Activated CD4-positive, CD25-positive, alpha-beta regulatory T cell (primary cell): Measurements from ENCODE around the gene OSBPL6.

ENCODE experiments used
- DNase-seq, 4 experiments: peaks; one replicate each; lab custom pipeline; 2025; lab: John Stamatoyannopoulos, UW

OSBPL6 gene

DNA sequence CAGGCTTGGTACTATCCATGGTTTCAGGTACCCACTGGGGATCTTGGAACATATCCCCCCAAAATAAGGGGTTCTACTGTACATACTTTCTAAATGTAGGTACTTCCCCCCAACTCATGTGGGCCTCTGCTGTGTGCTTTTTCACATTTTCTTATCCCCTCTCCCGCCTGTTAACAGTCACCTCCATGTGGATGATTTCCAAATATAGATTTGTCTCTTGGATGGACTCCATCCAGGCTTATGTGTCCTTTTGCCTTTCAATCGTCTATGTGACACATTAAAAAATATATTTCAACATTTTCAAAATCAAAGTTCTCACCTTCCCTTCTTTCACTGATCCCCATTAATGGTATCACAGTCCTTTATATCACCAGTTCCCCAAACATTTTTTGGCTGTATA is 44.4 kb downstream of the OSBPL6 start:
- DNase-seq: no peak

DNA sequence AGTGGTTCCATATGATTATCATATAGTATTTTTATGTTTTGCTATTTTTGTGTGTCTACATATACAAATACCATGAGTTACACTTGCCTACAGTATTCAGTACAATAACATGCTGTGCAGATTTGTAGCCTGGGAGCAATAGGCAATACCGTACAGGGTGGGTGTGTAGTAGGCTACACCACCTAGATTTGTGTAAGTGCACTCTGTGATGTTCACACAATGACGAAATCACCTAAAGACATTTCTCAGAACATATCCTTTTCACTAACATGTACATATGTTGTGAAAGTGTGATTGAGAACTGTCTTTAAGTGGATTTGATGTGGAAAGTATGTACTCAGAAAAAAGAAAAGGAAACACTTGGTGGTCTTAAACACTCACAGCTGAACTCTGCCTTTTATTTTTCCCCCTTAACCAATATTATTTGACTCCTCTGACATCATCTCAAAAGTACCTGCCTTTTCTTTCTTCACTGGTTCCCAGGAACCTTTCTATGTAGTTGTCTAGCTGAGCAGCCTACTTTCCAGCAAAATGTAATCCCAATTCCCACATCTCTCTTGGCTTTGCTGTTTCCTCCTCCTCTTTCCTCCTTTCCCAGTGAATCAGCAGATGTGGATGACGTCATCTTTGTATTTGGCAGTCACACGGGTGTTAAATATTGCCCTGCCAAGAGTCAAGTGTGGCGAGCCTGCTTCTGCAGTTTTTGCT is 47.7 kb downstream of the OSBPL6 start:
- no peak for DNase-seq

DNA sequence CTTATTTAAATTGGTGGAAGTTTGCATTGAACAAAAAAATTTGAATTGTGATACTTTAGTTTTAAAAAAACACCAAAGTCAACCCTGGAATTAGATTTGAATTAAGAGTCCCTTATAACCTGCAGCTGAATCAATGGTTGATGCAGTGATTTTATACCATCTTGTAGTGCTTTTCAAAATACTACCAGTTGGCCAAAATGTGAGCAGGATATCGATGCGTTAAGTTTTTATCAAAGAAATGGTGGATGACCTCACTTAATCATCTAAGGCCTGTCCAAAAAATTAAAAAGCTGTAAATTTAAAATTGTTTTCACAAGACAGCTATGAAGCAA is 48.2 kb downstream of the OSBPL6 start:
- no peak for DNase-seq

- DNase-seq: no peak
Observed at GRCh38 chr2:178243961-178244360, 49.6 kb downstream of the OSBPL6 start.

- DNase-seq: no peak
Observed at GRCh38 chr2:178244777-178245176, 50.5 kb downstream of the OSBPL6 start.

GRCh38 chr2:178246696-178247095 is 52.4 kb downstream of the OSBPL6 start:
- DNase-seq: no peak

- DNase-seq: no peak
Observed at GRCh38 chr2:178247250-178247649, 52.9 kb downstream of the OSBPL6 start.

GRCh38 chr2:178250429-178250828 is 56.1 kb downstream of the OSBPL6 start:
- no peak for DNase-seq

- no peak for DNase-seq
Observed at GRCh38 chr2:178251151-178251955, 57.0 kb downstream of the OSBPL6 start.

- no peak for DNase-seq
Observed at GRCh38 chr2:178256382-178257042, 62.2 kb downstream of the OSBPL6 start.

DNA sequence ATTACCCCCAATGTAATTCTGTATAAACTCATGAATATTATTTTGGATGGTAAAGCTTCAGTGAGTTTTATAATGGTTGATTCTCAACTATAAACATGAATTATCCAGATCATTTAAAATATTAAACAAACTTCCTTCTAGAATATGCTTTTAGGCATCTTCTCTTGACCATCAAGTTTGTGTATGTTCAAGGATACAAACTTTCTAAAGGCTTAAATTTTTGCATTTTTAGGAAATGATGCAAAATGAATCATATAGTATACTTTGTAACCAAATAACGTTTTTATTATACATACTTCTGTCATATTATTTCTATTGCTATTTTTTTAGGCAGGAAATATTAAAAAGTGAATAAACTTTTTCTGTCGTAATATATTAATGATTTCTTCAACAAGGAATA is 62.8 kb downstream of the OSBPL6 start:
- no peak for DNase-seq

DNA sequence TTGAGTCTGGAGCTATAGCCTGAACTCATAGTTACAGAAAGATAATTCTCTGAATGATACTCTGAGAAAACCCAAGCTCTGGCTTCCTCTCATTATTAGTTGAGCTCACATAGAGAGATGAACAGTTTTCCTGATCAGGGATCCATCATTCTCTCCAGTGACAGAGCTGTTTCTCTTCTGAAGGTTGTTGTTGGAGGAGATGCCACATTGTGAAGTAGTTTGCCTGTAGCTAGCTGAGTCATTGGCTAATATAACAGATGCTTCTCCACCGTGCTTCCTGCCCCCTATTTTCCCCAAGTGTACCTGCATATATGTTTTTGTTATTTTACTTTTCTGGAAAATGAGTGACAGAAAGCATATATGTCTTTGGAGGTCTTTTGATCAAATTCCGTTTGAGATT is 64.6 kb downstream of the OSBPL6 start:
- no peak for DNase-seq

GRCh38 chr2:178263159-178263860 is 69.0 kb downstream of the OSBPL6 start:
- DNase-seq: no peak

GRCh38 chr2:178264211-178264610 is 69.9 kb downstream of the OSBPL6 start:
- no peak for DNase-seq

- no peak for DNase-seq
Observed at GRCh38 chr2:178265851-178266250, 71.5 kb downstream of the OSBPL6 start.

- no peak for DNase-seq
Observed at GRCh38 chr2:178266445-178266844, 72.1 kb downstream of the OSBPL6 start.

DNA sequence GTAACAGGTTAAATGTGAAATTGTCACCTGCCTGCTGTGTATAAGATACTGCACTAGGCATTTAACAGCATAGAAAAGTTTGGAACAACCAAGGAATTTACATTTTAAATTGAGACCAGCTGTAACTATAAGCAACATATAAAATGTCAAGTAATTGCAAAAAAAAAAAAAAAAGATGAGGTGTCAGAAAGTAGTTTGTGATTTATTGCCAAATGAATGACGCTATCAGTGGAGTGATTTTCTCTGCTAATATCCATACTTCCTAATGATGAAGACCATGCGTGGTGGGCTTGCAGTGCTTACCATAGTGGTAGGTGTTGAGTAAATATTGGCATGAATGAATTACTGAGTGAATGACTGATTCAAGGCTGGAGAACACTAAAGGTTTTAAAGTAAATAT is 73.3 kb downstream of the OSBPL6 start:
- DNase-seq: no peak

GRCh38 chr2:178268435-178268834 is 74.1 kb downstream of the OSBPL6 start:
- no peak for DNase-seq

GRCh38 chr2:178269438-178270224 is 75.3 kb downstream of the OSBPL6 start:
- DNase-seq: no peak

- DNase-seq: no peak
Observed at GRCh38 chr2:178270338-178270737, 76.0 kb downstream of the OSBPL6 start.

DNA sequence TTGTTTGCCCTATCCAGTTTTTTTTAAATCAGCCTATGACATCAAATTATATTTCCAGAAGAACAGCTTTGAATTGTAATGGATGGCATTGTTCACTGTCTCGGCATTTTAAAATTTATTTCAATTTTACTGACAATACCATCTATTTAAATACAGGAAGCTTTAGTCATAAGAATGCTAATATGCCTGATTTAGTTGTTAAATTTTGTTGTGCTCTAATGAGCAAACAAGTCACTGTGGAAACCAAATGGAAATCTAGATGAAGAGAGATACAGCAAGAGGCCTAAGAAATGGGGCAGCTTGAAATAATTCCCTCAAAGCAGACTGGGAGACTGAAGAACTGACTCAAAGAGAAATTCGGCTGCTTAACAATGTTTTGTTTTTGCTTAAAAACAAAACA is 76.8 kb downstream of the OSBPL6 start:
- no peak for DNase-seq
